WTC11 (cell line): Measurements from ENCODE around the gene MEFV.

Experiments used
- CBFB ChIP-seq: sonication (generic); formaldehyde crosslinking; IDR thresholded peaks from 2 replicates; pipeline ENCODE4 v1.8.1; 2022; ENCODE audit warnings: mild to moderate bottlenecking, low read depth, missing genetic modification reagents
- CREB1 ChIP-seq: sonication (generic); formaldehyde crosslinking; IDR thresholded peaks from 2 replicates; pipeline ENCODE4 v1.8.0; 2023; ENCODE audit warnings: mild to moderate bottlenecking, missing genetic modification reagents
- ELF4 ChIP-seq: sonication (generic); formaldehyde crosslinking; IDR thresholded peaks from 2 replicates; pipeline ENCODE4 v1.8.1; 2022; ENCODE audit warnings: low read depth, mild to moderate bottlenecking, moderate library complexity, missing genetic modification reagents
- ETV6 ChIP-seq: sonication (generic); formaldehyde crosslinking; IDR thresholded peaks from 2 replicates; pipeline ENCODE4 v1.8.1; 2022; ENCODE audit warnings: mild to moderate bottlenecking, missing genetic modification reagents
- HMGA2 ChIP-seq: fragments of 250-450 bp; sonication (Bioruptor Pico); IDR thresholded peaks from 2 replicates; pipeline ENCODE4 v1.4.0; 2021; ENCODE audit warnings: mild to moderate bottlenecking, moderate library complexity
- NR2C2 ChIP-seq: sonication (generic); formaldehyde crosslinking; IDR thresholded peaks from 2 replicates; pipeline ENCODE4 v1.8.0; 2022; ENCODE audit warnings: mild to moderate bottlenecking, missing genetic modification reagents
- RELA ChIP-seq: sonication (generic); formaldehyde crosslinking; IDR thresholded peaks from 2 replicates; pipeline ENCODE4 v1.8.1; 2022; ENCODE audit warnings: missing genetic modification reagents, mild to moderate bottlenecking, borderline replicate concordance
- TF ChIP-seq, protein P1 (sequence below): fragments of 200-600 bp; IDR thresholded peaks from 2 replicates; pipeline ENCODE4 v1.8.0; 2022; ENCODE audit warnings: antibody characterized with exemption
- TF ChIP-seq, protein P2 (sequence below): sonication (generic); formaldehyde crosslinking; conservative IDR thresholded peaks from 2 replicates; pipeline ENCODE4 v1.8.1; 2023; ENCODE audit warnings: mild to moderate bottlenecking, low read depth, missing genetic modification reagents, moderate library complexity
- TF ChIP-seq, protein P3 (sequence below): sonication (generic); formaldehyde crosslinking; IDR thresholded peaks from 2 replicates; pipeline ENCODE4 v1.8.0; 2023; ENCODE audit warnings: mild to moderate bottlenecking, missing genetic modification reagents
- TF ChIP-seq, protein P4 (sequence below): sonication (generic); formaldehyde crosslinking; IDR thresholded peaks from 2 replicates; pipeline ENCODE4 v1.8.0; 2022; ENCODE audit warnings: mild to moderate bottlenecking, missing genetic modification reagents

DNA sequence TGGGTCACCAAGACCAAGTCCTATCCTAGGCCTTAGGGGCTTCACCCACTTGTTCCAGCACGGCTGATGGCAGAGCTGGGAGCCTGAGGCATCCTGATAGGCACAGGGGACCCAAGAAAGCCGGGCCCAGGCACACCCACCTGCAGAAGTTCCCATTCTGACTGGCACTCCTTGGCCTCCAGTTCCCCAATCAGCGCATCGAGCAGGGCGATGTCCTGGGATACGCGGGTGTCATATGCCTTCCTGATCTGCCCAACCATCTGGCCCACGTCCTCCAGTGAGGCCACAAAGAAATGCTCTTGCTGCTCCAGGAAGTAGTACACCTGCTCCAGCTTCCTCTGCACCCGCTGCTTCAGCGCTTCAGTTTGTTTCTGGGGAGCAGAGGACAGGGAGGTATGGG lies 9.6 kb downstream of the MEFV start:
- no peak for TF ChIP-seq ELF4 (CRISPR knock-in tag)
- TF ChIP-seq, protein P1, sequence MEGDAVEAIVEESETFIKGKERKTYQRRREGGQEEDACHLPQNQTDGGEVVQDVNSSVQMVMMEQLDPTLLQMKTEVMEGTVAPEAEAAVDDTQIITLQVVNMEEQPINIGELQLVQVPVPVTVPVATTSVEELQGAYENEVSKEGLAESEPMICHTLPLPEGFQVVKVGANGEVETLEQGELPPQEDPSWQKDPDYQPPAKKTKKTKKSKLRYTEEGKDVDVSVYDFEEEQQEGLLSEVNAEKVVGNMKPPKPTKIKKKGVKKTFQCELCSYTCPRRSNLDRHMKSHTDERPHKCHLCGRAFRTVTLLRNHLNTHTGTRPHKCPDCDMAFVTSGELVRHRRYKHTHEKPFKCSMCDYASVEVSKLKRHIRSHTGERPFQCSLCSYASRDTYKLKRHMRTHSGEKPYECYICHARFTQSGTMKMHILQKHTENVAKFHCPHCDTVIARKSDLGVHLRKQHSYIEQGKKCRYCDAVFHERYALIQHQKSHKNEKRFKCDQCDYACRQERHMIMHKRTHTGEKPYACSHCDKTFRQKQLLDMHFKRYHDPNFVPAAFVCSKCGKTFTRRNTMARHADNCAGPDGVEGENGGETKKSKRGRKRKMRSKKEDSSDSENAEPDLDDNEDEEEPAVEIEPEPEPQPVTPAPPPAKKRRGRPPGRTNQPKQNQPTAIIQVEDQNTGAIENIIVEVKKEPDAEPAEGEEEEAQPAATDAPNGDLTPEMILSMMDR = no peak
- no peak for TF ChIP-seq ETV6
- TF ChIP-seq HMGA2 (CRISPR knock-in tag) = no peak
- TF ChIP-seq, protein P2, sequence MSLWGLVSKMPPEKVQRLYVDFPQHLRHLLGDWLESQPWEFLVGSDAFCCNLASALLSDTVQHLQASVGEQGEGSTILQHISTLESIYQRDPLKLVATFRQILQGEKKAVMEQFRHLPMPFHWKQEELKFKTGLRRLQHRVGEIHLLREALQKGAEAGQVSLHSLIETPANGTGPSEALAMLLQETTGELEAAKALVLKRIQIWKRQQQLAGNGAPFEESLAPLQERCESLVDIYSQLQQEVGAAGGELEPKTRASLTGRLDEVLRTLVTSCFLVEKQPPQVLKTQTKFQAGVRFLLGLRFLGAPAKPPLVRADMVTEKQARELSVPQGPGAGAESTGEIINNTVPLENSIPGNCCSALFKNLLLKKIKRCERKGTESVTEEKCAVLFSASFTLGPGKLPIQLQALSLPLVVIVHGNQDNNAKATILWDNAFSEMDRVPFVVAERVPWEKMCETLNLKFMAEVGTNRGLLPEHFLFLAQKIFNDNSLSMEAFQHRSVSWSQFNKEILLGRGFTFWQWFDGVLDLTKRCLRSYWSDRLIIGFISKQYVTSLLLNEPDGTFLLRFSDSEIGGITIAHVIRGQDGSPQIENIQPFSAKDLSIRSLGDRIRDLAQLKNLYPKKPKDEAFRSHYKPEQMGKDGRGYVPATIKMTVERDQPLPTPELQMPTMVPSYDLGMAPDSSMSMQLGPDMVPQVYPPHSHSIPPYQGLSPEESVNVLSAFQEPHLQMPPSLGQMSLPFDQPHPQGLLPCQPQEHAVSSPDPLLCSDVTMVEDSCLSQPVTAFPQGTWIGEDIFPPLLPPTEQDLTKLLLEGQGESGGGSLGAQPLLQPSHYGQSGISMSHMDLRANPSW = no peak
- TF ChIP-seq RELA (CRISPR knock-in tag) = no peak
- TF ChIP-seq CBFB = no peak
- no peak for TF ChIP-seq NR2C2 (CRISPR knock-in tag)
- TF ChIP-seq CREB1 (CRISPR knock-in tag) = no peak
- TF ChIP-seq, protein P3, sequence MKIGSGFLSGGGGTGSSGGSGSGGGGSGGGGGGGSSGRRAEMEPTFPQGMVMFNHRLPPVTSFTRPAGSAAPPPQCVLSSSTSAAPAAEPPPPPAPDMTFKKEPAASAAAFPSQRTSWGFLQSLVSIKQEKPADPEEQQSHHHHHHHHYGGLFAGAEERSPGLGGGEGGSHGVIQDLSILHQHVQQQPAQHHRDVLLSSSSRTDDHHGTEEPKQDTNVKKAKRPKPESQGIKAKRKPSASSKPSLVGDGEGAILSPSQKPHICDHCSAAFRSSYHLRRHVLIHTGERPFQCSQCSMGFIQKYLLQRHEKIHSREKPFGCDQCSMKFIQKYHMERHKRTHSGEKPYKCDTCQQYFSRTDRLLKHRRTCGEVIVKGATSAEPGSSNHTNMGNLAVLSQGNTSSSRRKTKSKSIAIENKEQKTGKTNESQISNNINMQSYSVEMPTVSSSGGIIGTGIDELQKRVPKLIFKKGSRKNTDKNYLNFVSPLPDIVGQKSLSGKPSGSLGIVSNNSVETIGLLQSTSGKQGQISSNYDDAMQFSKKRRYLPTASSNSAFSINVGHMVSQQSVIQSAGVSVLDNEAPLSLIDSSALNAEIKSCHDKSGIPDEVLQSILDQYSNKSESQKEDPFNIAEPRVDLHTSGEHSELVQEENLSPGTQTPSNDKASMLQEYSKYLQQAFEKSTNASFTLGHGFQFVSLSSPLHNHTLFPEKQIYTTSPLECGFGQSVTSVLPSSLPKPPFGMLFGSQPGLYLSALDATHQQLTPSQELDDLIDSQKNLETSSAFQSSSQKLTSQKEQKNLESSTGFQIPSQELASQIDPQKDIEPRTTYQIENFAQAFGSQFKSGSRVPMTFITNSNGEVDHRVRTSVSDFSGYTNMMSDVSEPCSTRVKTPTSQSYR = no peak
- TF ChIP-seq, protein P4, sequence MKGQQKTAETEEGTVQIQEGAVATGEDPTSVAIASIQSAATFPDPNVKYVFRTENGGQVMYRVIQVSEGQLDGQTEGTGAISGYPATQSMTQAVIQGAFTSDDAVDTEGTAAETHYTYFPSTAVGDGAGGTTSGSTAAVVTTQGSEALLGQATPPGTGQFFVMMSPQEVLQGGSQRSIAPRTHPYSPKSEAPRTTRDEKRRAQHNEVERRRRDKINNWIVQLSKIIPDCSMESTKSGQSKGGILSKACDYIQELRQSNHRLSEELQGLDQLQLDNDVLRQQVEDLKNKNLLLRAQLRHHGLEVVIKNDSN = no peak
